HG02870 (cell line): ENCODE measurements around the gene SLC38A11.

ENCODE experiments used
- ATAC-seq: cut with Tn5 transposase; IDR thresholded peaks from one replicate; pipeline ENCODE4 v1.9.1; 2021; ENCODE audit warnings: mild to moderate bottlenecking, moderate library complexity; ENCODE audit not compliant: unreplicated experiment

The SLC38A11 gene

DNA sequence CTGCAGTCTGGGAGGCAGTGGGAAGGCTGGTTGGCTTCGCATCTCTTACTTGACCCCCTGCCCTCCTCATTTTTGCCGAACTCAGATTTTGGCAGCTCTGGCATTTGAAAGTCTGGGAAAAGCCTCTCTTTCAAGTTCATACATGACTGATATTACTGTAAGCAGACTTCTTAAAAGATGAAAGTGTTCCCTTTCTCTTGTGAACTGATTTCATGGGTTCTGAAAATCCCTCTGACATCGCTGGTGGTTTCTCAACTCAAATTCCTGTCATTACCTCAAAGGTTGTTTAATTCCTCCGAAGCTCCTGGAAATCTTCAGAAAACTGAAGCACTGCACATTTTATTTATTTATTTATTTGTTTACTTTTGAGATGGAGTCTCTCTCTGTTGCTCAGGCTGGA is 16.9 kb upstream of the SLC38A11 start:
- no peak for ATAC-seq

DNA sequence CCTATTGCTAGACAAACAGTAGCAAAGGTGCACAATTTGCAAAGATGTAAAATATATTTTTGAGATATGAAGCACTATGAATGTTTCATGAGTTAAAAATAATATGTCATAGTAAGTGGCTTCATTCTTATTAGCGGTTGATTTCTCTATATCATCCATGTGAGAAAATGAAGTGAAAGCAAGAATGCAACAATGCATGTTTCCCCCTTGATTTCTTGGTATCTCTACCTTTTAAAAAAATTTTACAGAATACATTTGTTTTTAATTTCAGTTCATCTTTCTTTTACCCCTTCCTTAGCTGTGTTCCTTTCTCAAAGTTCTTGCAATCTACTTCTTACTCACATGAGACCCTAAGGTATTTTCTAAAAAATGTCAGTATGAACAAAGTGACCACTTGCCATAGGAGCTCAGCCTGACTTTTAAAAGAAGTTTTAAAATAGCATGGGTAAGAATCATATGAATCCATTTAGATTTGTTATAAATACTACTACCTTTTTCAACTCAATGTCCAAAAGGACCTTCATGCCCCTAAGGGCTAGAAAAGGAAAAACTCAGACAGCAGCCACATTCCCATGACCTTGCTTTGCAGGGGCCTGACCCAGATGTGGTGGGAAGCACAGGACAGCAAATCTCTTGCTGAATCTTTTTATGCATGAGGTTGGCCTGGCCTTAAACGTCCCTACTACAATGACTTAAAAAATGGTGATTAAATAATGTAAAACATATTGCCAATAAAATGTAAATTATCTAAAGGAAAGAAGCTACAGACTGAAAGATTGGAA is 14.8 kb upstream of the SLC38A11 start:
- no peak for ATAC-seq

DNA sequence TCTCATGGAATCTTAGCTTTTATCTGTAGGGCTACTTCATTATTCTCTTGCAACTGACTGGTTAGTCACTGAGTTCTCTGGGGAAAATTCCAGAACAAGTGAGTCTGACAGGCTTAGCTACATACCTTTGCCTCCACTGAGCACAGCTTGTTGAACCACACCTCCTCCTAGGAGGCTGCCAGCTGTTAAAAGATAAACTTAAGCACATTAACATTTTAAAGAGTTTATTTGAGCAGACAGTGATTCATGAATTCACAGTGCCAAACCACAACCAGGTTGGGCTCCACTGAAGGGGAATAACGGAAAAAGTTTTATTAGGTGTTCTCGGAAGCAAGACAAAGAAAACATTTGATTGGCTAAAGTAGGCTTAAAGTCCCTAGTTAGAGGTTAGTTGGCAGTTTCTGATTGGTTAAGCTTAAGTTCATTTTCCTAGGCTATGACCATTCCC is 12.5 kb upstream of the SLC38A11 start:
- ATAC-seq = no peak

DNA sequence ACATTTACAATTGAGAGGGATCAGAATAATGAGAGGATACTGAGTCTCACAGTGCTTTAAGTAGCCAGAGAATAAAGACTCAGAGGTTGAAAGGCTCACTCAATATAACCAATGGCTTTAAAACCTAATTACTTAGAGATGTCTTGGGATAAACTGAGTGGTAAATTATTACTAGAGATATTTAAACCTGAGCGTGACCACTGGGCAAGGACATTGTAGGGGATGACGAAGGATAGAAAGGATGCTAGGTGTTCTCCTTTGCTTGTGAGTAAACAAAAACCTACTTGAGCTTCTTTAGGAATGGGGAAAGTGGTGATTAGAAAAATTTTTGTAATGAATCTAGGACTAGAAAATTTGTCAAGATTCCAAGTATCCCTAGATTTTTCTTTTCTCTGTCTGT is 12.0 kb upstream of the SLC38A11 start:
- no peak for ATAC-seq

DNA sequence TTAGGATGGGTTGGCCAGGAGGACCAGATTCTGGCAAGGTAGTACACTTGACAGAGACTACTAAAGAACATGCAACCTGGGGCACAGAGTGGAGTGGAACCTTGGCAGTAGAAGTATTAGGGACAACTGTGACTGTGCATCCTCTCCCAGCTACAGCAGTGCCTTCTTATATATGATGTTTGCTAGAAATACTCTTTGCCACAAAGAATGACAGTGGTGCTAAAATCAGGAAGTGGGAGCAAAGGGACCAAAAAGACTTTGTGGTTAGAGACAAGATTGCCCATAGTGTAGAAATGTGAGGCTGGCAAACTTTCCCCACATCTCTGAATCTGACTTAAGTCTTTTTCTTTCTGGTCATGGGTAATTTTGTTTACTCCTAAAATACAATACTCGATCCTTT is 9.4 kb upstream of the SLC38A11 start:
- no peak for ATAC-seq

DNA sequence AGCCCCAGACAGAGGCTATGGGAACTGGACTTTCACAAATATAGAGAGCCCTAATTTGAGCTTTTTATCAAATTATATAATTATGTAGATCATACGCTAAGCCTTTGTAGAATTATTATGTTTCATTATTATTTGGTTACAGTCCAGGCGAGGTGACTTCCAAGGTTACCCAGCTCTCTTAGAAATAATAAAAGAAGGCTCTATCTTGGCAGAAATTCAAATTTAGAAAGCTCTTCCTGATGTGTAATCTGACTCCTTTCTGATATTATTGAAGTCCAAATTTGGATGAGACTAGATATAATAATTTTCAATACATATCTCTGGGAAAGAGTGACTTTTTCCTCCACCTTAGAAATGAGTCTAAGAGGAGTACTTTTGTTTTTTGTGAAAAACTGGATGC is 4.8 kb upstream of the SLC38A11 start:
- no peak for ATAC-seq

DNA sequence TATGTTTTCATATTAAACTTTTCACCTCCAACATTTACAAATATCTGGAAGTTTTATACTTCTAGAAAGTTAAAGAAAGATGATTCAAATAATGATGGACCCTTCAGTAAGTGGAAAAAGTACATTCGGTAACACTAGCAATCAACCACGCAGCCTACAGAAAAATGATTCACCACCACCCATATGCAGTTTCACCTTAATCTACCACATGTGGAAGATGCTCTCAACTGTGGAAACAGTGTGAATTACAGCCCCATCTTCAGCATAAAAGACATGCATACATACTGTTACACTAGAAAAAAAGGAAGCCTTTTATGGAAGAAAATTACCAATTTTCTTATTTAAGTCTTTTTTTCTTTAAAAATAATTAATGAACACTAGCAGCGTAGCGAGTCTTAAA is 1.1 kb downstream of the SLC38A11 start:
- ATAC-seq = no peak

DNA sequence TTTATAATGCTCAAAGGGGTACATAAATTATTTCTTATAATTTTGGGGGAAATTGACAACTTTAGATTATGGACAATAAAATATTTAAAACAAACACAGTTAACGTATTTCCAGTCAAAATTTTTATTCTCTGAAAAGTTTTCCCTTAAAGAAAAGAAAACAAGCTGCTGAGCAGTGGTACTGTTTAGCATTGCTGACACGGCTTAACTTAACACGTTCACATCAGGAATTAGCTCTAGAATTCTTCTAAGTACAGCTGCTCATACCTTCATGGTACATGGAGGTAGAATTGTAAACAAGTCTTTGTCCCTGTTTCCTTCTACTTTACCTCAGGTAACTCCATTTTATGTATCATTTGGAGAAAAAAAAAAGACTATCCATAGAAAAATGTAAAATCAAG is 2.0 kb downstream of the SLC38A11 start:
- no peak for ATAC-seq

DNA sequence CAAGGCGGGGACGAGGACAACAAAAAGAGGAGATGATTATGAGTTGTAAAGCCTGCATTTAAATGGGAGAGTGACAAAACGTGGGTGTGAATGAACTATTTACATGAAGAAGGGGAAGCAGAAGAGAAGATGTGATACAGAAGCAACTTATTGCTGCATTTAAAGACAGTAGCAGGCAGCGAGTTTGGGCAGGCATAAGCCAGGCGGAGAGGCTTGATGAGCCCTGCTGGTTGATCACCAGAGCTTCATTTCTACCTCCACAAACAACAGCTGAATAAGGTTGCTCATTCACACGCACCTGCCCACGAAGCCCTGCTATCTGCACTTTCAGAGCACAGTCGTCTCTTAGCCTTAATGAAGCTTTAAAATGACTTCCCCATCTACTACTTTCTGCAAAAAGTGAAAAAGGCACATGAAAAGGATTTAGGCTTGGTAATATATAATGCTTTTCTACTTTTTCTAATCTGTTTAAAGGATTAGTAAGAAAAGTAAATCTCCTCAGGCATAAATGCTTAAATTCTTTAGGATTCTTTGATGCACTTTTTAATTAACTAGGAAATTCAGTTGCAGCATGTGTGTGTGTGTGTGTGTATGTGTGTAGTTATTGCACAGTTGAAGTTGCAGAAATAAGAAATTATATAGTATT is 3.1 kb downstream of the SLC38A11 start:
- ATAC-seq = no peak

DNA sequence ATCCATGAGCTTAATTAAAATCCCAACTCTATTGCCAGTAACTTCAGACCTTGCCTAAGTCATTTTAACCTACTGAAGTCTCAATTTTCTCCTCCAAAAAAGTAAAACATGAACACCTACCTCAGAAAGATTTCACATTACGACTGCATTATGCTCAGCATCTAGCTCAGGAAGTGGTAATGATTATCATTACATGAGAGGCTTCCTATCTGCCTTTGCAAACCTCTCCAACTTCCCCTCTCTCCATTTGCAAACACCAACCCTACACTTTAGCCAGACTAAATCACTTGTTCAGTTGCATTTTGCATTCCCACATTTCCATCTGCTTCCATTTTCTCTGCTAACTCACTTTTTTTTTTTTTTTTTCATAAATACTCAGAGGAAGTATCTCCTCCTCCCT is 6.8 kb downstream of the SLC38A11 start:
- ATAC-seq = no peak

DNA sequence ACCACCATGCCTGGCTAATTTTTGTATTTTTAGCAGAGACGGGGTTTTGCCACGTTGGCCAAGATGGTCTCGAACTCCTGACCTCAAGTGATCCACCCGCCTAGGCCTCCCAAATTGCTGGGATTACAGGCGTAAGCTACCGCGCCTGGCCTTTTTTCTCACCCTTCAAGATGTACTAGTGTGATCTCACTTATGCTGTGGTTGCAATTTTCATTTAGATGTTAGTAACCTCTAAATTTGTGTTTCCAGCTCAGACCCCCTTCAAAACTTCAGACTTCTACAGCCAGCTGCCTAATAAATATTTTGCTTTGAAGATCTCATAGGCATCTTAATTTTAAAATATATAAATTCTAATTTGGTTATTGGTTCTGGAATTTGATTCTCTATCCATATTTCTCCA is 8.0 kb downstream of the SLC38A11 start:
- no peak for ATAC-seq

DNA sequence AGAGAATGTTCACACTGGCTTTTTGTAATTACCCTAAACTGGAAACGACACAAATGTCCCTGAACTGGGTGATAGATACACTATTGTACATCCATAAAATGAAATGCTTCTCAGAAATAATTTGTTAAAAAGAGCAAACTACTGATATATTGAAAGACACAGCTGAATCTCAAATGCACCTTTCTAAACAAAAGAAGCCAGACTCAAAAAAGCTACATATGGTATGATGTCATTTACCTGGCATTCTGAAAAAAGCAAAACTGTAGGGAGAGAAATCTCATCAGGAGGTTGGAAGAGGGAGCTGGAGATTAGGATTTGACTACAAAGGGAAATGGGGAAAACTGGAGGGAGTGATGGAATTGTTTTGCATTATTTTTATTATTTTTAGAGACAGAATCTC is 12.0 kb downstream of the SLC38A11 start:
- ATAC-seq = no peak

DNA sequence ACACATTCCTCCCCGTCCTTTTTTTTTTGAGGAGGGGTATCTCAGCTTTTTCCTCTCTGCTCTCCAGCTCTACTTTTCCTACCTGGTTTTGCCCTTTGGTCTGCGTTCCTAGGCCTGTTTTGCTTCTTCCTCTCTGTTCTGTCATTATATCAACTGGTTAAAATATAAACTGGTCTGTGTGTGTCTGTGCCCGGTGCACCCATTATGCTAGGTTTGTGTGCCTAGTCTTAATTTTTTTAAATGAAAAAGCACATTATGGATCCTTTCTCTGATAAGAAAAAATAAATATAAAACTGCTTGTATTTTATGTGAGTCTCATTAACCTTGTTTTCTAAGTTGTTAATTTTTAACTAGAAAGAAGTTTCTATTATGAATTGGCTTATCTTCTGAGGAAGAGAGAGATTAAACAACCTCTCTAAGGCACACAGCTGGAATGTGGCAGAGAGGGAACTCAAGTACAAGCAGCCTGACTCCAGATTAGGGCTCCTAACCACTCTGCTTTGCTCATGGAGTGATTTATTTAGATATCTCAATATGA is 17.4 kb downstream of the SLC38A11 start:
- no peak for ATAC-seq

DNA sequence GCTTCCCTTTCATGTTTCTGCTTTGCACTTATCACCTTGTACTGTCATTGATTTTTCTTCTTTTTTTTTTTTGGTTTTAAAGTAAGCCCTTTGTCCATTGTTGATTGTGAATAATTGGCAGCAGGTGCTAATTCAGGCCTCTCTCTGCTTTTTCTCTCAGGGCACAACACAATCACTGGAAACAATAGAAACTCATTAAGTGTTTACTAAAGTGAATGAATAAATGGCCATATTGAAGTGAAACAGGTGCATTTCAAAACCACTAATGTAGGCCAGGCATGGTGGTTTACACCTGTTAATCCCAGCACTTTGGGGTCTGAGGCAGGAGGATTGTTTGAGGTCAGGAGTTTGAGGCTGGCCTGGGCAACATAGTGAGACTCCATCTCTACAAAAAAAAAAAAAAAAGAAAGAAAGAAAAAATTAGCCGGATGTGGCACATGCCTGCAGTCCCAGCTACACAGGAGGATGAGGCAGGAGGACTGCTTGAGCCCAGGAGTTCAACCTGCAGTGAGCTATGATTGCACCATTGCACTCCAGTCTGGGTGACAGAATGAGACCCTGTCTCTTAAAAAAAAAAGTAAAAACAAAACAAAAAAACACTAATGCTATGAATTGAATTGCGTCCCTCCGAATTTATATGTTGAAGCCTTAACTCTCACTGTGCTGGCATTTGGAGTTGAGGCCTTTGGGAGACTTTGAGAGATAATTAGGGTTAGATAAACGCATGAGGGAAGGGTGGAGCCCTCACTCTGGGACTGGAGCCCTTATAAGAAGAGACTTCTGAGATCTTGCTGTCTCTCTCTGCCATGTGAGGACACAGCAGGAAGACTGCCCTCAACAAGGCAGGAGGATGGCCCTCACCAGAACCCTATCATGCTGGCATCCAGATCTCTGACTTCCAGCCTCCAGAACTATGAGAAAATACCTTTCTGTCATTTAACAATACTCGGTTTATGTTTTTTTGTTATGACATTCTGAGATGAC is 19.9 kb downstream of the SLC38A11 start:
- no peak for ATAC-seq

DNA sequence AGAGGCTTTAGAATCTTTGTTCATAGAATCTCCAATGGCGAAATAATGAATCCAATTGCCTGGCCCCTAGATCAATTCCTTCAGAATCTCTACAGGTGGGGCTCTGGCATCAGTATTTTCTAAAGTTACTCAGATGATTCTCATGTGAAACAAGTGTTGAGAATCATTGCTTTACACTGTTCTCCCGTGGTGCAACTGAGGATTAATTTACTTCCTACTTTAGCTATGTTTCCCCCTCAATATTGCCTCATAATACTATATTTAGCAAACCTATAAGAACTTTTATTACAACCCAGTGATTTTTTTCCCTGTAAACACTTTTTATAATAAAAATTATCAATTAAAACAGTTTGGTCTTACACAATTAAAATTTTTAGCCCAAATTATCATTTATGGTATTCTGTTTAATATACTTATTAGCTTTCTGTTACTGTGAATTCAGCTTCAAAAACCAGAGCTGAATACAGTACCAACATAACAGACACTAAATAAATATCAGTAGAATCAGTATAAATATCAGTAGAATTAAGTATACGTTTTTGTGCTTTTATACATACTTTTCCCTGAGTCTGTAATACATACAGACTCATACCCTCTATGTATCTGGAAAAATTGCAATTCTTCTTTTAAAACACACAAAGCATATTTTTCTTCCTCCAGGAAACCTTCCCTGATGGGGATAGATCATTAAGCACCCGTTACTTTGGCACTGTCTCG is 20.8 kb downstream of the SLC38A11 start:
- no peak for ATAC-seq

DNA sequence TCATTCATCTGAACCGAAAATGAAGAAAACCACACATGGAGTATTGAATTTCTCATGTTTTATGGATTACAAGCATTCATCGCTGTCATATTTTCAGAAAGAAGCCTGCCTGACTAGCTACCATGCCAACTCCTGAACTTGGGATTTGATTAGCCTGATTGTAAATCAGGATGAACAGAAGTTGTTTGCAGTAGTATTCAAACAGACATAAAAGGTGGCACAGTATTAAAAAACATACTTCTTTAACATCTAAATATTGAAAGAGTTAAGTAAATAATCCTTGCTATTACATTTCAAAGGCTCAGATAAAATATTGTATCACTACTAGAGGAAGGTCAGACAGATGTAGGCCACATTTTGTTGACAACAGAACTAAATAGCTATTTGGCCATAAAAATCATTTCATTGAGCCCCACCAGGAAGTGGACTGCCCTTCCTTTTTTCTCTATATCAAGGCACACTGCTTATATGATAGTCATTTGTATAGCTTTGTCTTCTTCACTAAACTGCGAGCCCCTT is 21.6 kb downstream of the SLC38A11 start:
- no peak for ATAC-seq

DNA sequence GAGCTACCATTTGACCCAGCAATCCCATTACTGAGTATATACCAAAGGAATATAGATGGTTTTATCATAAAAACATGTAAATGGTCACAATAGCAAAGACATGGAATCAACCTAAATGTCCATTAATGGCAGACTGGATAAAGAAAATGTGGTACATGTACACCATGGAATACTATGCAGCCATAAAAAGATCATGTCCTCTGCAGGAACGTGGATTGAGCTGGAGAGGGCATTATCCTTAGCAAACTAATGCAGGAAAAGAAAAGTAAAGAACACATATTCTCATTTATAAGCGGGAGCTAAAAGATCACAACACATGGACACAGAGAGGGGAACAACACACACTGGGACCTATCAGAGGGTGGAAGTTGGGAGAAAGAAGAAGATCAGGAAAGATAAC is 22.9 kb downstream of the SLC38A11 start:
- no peak for ATAC-seq

DNA sequence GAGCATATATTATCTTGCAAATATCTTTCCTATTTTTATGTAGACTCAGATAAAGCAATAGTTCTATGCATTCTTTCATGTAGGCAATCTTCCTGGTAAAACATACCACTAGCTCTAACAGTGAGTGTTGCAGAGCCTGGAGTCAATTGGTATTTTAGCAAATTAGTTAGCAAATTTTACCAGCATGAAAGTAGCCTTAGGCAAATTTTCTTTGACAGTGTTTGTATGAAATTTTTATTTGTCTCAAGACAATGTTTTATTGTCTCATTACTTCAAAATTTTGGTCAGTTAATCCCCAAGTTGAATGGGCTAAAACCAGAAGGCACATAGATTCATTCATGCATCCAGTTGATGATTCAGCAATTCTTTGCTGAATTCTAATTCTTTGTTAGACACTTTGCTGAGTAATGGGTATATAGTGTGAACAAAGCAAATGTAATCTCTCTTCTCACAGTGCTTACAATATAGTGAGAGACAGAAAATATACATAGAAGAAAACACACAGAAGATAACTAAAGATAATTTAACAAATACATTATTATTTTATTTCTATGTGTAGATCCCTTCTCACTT is 27.1 kb downstream of the SLC38A11 start:
- ATAC-seq = no peak

DNA sequence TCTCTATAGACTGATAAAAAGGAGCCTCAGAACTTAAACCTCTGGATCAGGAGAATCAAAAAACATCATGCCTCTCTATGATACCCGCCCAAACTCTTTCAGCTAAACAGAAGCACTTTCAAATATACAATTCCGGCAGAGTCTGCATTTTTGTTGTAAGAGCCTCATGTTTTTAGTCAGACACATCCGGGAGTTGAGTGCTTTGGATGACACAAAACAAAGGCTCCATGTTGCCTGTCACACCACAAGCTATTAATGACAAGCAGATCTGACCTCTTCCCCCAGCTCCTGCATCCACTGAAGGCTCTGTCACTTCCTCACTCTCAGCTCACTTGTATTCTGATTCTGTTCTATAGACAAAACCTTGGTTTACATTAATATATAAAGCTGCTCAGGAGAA is 33.2 kb downstream of the SLC38A11 start:
- no peak for ATAC-seq

DNA sequence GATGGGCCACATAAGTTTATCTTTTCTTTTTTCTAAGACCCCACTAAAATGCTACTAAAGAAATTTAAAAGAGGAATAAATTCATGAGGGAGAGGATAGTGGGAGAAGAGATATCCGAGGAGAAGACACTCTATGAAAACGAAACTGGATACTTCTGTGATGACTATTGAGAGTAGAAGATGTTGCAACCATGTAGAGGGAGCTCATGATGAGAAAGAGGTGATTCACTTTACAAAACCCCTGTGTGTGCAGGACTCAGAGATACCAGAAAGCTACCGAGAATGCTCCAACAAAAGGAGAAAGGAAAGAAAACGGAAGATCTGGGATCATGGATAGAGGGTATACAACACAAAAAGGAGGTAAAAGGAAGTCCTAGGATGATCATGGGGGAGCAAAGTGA is 34.9 kb downstream of the SLC38A11 start:
- no peak for ATAC-seq
